Dendritic cell treated with granulocyte-macrophage colony-stimulating factor and Interleukin-4, amounts not matched to agents 40 ng/mL and 50 ng/mL, for 4 days (primary cell): ENCODE measurements around the gene PDE6B.
"Not testable (repeated sequence)": the region's sequence is repeated elsewhere in the genome, so short reads cannot be mapped to it uniquely, and the experiment has no call there.

Source experiments
- H3K27ac Mint-ChIP-seq: one replicate; pipeline ENCODE4 v1.8.0; 2022; ENCODE audit warnings: mild to moderate bottlenecking, mixed read lengths
- H3K27me3 Mint-ChIP-seq: one replicate; pipeline ENCODE4 v1.8.0; 2022; ENCODE audit warnings: mild to moderate bottlenecking, mixed read lengths
- H3K36me3 Mint-ChIP-seq: one replicate; pipeline ENCODE4 v1.8.0; 2022; ENCODE audit warnings: low read depth, mixed read lengths
- H3K4me1 Mint-ChIP-seq: one replicate; pipeline ENCODE4 v1.8.0; 2022; ENCODE audit warnings: low read depth, mixed read lengths
- H3K4me3 Mint-ChIP-seq: one replicate; pipeline ENCODE4 v1.8.0; 2022; ENCODE audit warnings: mild to moderate bottlenecking, moderate library complexity, mixed read lengths
- H3K9me3 Mint-ChIP-seq: one replicate; pipeline ENCODE4 v1.8.0; 2022; ENCODE audit warnings: mixed read lengths
- intact Hi-C: fragments of 100-400 bp; cut with micrococcal nuclease; formaldehyde crosslinking; loops from one replicate; pipeline ENCODE4 v1.15.0; 2022

Gene PDE6B

GRCh38 chr4:589219-589963, 36.0 kb upstream of the PDE6B start:
- Mint-ChIP-seq H3K36me3 (no peaks in the 10 kb centered on the region), H3K4me3 (no peak overlapping the region), H3K27me3 (peaks cover 13% of the 10 kb centered on the region), H3K9me3 (peaks cover 27% of the 10 kb centered on the region), H3K4me1 (no peaks in the 10 kb centered on the region), H3K27ac (no peak overlapping the region)
- intact Hi-C loops = no loop called here

GRCh38 chr4:590313-590841, 35.0 kb upstream of the PDE6B start:
- intact Hi-C loops = no loop called here
- no peak overlapping the region for H3K27ac Mint-ChIP-seq
- peaks cover 32% of the 10 kb centered on the region for H3K9me3 Mint-ChIP-seq
- no peaks in the 10 kb centered on the region for H3K36me3 Mint-ChIP-seq
- H3K27me3 Mint-ChIP-seq = peaks cover 15% of the 10 kb centered on the region
- no peaks in the 10 kb centered on the region for H3K4me1 Mint-ChIP-seq
- H3K4me3 Mint-ChIP-seq = no peak overlapping the region

GRCh38 chr4:592178-592577, 33.2 kb upstream of the PDE6B start:
- peaks cover 18% of the 10 kb centered on the region for H3K27me3 Mint-ChIP-seq

GRCh38 chr4:592825-593520, 32.4 kb upstream of the PDE6B start:
- peaks cover 48% of the 10 kb centered on the region for H3K9me3 Mint-ChIP-seq
- H3K36me3 Mint-ChIP-seq = no peaks in the 10 kb centered on the region
- H3K4me1 Mint-ChIP-seq = no peaks in the 10 kb centered on the region
- H3K27me3 Mint-ChIP-seq = peaks cover 20% of the 10 kb centered on the region
- no peak overlapping the region for H3K4me3 Mint-ChIP-seq
- no peak overlapping the region for H3K27ac Mint-ChIP-seq
- intact Hi-C loops = no loop called here

More at GRCh38 chr4:592178-592577, 33.2 kb upstream of the PDE6B start:
- H3K27ac Mint-ChIP-seq, H3K4me3 Mint-ChIP-seq, H3K4me1 Mint-ChIP-seq, intact Hi-C loops, H3K36me3 Mint-ChIP-seq: not testable (repeated sequence)
- H3K9me3 Mint-ChIP-seq = peaks cover 48% of the 10 kb centered on the region

GRCh38 chr4:598925-599324, 26.4 kb upstream of the PDE6B start:
- intact Hi-C loops = no loop called here
- peaks cover 29% of the 10 kb centered on the region for H3K9me3 Mint-ChIP-seq
- peaks cover 30% of the 10 kb centered on the region for H3K27me3 Mint-ChIP-seq
- H3K27ac Mint-ChIP-seq = no peak overlapping the region
- H3K36me3 Mint-ChIP-seq = no peaks in the 10 kb centered on the region
- H3K4me1 Mint-ChIP-seq = no peaks in the 10 kb centered on the region
- no peak overlapping the region for H3K4me3 Mint-ChIP-seq

- no peak overlapping the region for H3K27ac Mint-ChIP-seq
- intact Hi-C loops = no loop called here
- H3K4me1 Mint-ChIP-seq = no peaks in the 10 kb centered on the region
- H3K27me3 Mint-ChIP-seq = peaks cover 30% of the 10 kb centered on the region
- H3K9me3 Mint-ChIP-seq = peaks cover 18% of the 10 kb centered on the region
- H3K4me3 Mint-ChIP-seq = no peak overlapping the region
- H3K36me3 Mint-ChIP-seq = no peaks in the 10 kb centered on the region
Measured at GRCh38 chr4:600166-600565, 25.2 kb upstream of the PDE6B start.

- H3K27ac Mint-ChIP-seq = no peak overlapping the region
- no peaks in the 10 kb centered on the region for H3K4me1 Mint-ChIP-seq
- H3K4me3 Mint-ChIP-seq = no peak overlapping the region
- intact Hi-C loops = no loop called here
- H3K9me3 Mint-ChIP-seq = peaks cover 10% of the 10 kb centered on the region
- no peaks in the 10 kb centered on the region for H3K36me3 Mint-ChIP-seq
- peaks cover 24% of the 10 kb centered on the region for H3K27me3 Mint-ChIP-seq
Measured at GRCh38 chr4:600850-601515, 24.4 kb upstream of the PDE6B start.

- H3K27me3 Mint-ChIP-seq = peaks cover 20% of the 10 kb centered on the region
- no peak overlapping the region for H3K4me3 Mint-ChIP-seq
- no peaks in the 10 kb centered on the region for H3K4me1 Mint-ChIP-seq
- intact Hi-C loops = no loop called here
- H3K36me3 Mint-ChIP-seq = no peaks in the 10 kb centered on the region
- H3K27ac Mint-ChIP-seq = no peak overlapping the region
- peaks cover 2% of the 10 kb centered on the region for H3K9me3 Mint-ChIP-seq
Measured at GRCh38 chr4:601612-602558, 23.5 kb upstream of the PDE6B start.

- Mint-ChIP-seq H3K9me3 (no peaks in the 10 kb centered on the region), H3K27ac (no peak overlapping the region), H3K4me1 (no peaks in the 10 kb centered on the region), H3K27me3 (peaks cover 18% of the 10 kb centered on the region), H3K4me3 (no peak overlapping the region), H3K36me3 (no peaks in the 10 kb centered on the region)
- intact Hi-C loops = no loop called here
Measured at GRCh38 chr4:602559-602942, 22.8 kb upstream of the PDE6B start.

- H3K27me3 Mint-ChIP-seq = peaks cover 10% of the 10 kb centered on the region
- no peaks in the 10 kb centered on the region for H3K36me3 Mint-ChIP-seq
- H3K27ac Mint-ChIP-seq = no peak overlapping the region
- H3K4me3 Mint-ChIP-seq = no peak overlapping the region
- H3K9me3 Mint-ChIP-seq = peaks cover 1% of the 10 kb centered on the region
- H3K4me1 Mint-ChIP-seq = no peaks in the 10 kb centered on the region
- intact Hi-C loops = no loop called here
Measured at GRCh38 chr4:604131-604530, 21.2 kb upstream of the PDE6B start.

GRCh38 chr4:605702-606425, 19.5 kb upstream of the PDE6B start:
- no peak overlapping the region for H3K4me3 Mint-ChIP-seq
- H3K27me3 Mint-ChIP-seq = peaks cover 10% of the 10 kb centered on the region
- H3K9me3 Mint-ChIP-seq = peaks cover 9% of the 10 kb centered on the region
- intact Hi-C loops = no loop called here
- no peaks in the 10 kb centered on the region for H3K4me1 Mint-ChIP-seq
- H3K27ac Mint-ChIP-seq = no peak overlapping the region
- no peaks in the 10 kb centered on the region for H3K36me3 Mint-ChIP-seq

- peaks cover 9% of the 10 kb centered on the region for H3K9me3 Mint-ChIP-seq
- no peak overlapping the region for H3K4me3 Mint-ChIP-seq
- peaks cover 5% of the 10 kb centered on the region for H3K27me3 Mint-ChIP-seq
- H3K27ac Mint-ChIP-seq = no peak overlapping the region
- H3K36me3 Mint-ChIP-seq = no peaks in the 10 kb centered on the region
- intact Hi-C loops = no loop called here
- H3K4me1 Mint-ChIP-seq = no peaks in the 10 kb centered on the region
Measured at GRCh38 chr4:608236-608635, 17.1 kb upstream of the PDE6B start.
